HG02870 (cell line): ENCODE data around the gene RGS6.

Experiments used
- ATAC-seq: cut with Tn5 transposase; IDR thresholded peaks from one replicate; pipeline ENCODE4 v1.9.1; 2021; ENCODE audit warnings: mild to moderate bottlenecking, moderate library complexity; ENCODE audit not compliant: unreplicated experiment

Gene RGS6

GRCh38 chr14:71943695-71944018 is 11.4 kb downstream of the RGS6 start:
- no peak for ATAC-seq

GRCh38 chr14:71947947-71948500 is 15.8 kb downstream of the RGS6 start:
- ATAC-seq, result no peak

GRCh38 chr14:71952381-71953363 is 20.4 kb downstream of the RGS6 start:
- ATAC-seq, result no peak

- ATAC-seq, result peak; percentile 73
Observed at GRCh38 chr14:71956920-71957563, 24.8 kb downstream of the RGS6 start.

GRCh38 chr14:71959055-71959454 is 26.8 kb downstream of the RGS6 start:
- no peak for ATAC-seq

GRCh38 chr14:71960494-71961353 is 28.5 kb downstream of the RGS6 start:
- ATAC-seq, result no peak

- no peak for ATAC-seq
Observed at GRCh38 chr14:71961972-71962371, 29.7 kb downstream of the RGS6 start.

- ATAC-seq, result no peak
Observed at GRCh38 chr14:71964716-71965115, 32.5 kb downstream of the RGS6 start.

- no peak for ATAC-seq
Observed at GRCh38 chr14:71966528-71966927, 34.3 kb downstream of the RGS6 start.

- no peak for ATAC-seq
Observed at GRCh38 chr14:71967704-71968103, 35.5 kb downstream of the RGS6 start.

- no peak for ATAC-seq
Observed at GRCh38 chr14:71970272-71970671, 38.0 kb downstream of the RGS6 start.

- ATAC-seq, result no peak
Observed at GRCh38 chr14:71985538-71986189, 53.4 kb downstream of the RGS6 start.

- ATAC-seq, result no peak
Observed at GRCh38 chr14:71988476-71988875, 56.2 kb downstream of the RGS6 start.

GRCh38 chr14:71988939-71989338 is 56.7 kb downstream of the RGS6 start:
- no peak for ATAC-seq

- no peak for ATAC-seq
Observed at GRCh38 chr14:71994416-71994815, 62.2 kb downstream of the RGS6 start.

GRCh38 chr14:71995741-71996140 is 63.5 kb downstream of the RGS6 start:
- ATAC-seq, result no peak

- no peak for ATAC-seq
Observed at GRCh38 chr14:71996610-71997009, 64.4 kb downstream of the RGS6 start.

- no peak for ATAC-seq
Observed at GRCh38 chr14:72000907-72001306, 68.7 kb downstream of the RGS6 start.

GRCh38 chr14:72002731-72003130 is 70.5 kb downstream of the RGS6 start:
- ATAC-seq, result no peak

GRCh38 chr14:72008666-72009065 is 76.4 kb downstream of the RGS6 start:
- ATAC-seq, result no peak

GRCh38 chr14:72010474-72010873 is 78.2 kb downstream of the RGS6 start:
- ATAC-seq, result no peak
